Measurements from ENCODE around the gene MAPKAP1.
A peak's percentile ranks its signal among the peaks of the same experiment; 100 is the strongest.
"Not testable (repeated sequence)": the region's sequence is repeated elsewhere in the genome, so short reads cannot be mapped to it uniquely, and the experiment has no call there.

MAPKAP1 gene

GRCh38 chr9:125405938-125406809 lies 300.8 kb downstream of the MAPKAP1 start:
- ATAC-seq: no peak
- TF ChIP-seq, protein P1, sequence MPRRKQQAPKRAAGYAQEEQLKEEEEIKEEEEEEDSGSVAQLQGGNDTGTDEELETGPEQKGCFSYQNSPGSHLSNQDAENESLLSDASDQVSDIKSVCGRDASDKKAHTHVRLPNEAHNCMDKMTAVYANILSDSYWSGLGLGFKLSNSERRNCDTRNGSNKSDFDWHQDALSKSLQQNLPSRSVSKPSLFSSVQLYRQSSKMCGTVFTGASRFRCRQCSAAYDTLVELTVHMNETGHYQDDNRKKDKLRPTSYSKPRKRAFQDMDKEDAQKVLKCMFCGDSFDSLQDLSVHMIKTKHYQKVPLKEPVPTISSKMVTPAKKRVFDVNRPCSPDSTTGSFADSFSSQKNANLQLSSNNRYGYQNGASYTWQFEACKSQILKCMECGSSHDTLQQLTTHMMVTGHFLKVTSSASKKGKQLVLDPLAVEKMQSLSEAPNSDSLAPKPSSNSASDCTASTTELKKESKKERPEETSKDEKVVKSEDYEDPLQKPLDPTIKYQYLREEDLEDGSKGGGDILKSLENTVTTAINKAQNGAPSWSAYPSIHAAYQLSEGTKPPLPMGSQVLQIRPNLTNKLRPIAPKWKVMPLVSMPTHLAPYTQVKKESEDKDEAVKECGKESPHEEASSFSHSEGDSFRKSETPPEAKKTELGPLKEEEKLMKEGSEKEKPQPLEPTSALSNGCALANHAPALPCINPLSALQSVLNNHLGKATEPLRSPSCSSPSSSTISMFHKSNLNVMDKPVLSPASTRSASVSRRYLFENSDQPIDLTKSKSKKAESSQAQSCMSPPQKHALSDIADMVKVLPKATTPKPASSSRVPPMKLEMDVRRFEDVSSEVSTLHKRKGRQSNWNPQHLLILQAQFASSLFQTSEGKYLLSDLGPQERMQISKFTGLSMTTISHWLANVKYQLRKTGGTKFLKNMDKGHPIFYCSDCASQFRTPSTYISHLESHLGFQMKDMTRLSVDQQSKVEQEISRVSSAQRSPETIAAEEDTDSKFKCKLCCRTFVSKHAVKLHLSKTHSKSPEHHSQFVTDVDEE (CRISPR knock-in tag; IDR thresholded peaks at IDR 0.05): no peak
- peak; percentile 99 for TF ChIP-seq ZFP3 (CRISPR knock-in tag; IDR thresholded peaks at IDR 0.05)

DNA sequence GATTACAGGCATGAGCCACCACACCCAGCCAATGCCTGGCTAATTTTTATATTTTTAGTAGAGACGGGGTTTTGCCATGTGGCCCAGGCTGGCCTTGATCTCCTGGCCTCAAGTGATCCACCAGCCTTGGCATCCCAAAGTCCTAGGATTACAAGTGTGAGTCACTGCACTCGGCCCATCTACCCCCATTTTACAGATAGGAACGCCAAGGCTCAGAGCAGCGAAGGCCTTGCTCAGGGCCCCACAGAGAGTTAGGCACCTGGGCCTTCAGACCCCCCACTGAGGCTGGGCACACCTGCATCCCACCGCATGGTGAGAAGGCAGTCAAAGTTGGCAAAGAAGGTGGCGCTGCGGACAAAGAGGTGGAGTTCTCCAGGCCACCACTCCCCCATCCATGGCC lies 302.3 kb downstream of the MAPKAP1 start:
- TF ChIP-seq, protein P1 (CRISPR knock-in tag; IDR thresholded peaks at IDR 0.05): no peak
- ATAC-seq: no peak

GRCh38 chr9:125400725-125401716 lies 306.0 kb downstream of the MAPKAP1 start:
- peak; percentile 35; the same call in 1 of the 3 replicates for ATAC-seq
- TF ChIP-seq OSR1 (CRISPR knock-in tag; IDR thresholded peaks at IDR 0.05) (no peak), ZNF70 (CRISPR knock-in tag; IDR thresholded peaks at IDR 0.05) (no peak), ZNF8 (CRISPR knock-in tag; IDR thresholded peaks at IDR 0.05) (no peak), ESRRG (CRISPR knock-in tag; IDR thresholded peaks at IDR 0.05) (no peak), BACH2 (CRISPR knock-in tag; IDR thresholded peaks at IDR 0.05; ENCODE audit: borderline replicate concordance) (no peak), ARNTL (CRISPR knock-in tag; IDR thresholded peaks at IDR 0.05; ENCODE audit: borderline replicate concordance, low read depth) (no peak), PPARA (CRISPR knock-in tag; IDR thresholded peaks at IDR 0.05; ENCODE audit: borderline replicate concordance) (no peak), ISL1 (CRISPR knock-in tag; IDR thresholded peaks at IDR 0.05) (no peak), TOX (CRISPR knock-in tag; IDR thresholded peaks at IDR 0.05; ENCODE audit: borderline replicate concordance) (no peak), PATZ1 (CRISPR knock-in tag; IDR thresholded peaks at IDR 0.05; ENCODE audit: borderline replicate concordance) (no peak), ZFP30 (CRISPR knock-in tag; IDR thresholded peaks at IDR 0.05) (no peak), ZC3H10 (CRISPR knock-in tag; IDR thresholded peaks at IDR 0.05) (no peak)
- TF ChIP-seq, protein P1 (CRISPR knock-in tag; IDR thresholded peaks at IDR 0.05): no peak
- TF ChIP-seq, protein P2, sequence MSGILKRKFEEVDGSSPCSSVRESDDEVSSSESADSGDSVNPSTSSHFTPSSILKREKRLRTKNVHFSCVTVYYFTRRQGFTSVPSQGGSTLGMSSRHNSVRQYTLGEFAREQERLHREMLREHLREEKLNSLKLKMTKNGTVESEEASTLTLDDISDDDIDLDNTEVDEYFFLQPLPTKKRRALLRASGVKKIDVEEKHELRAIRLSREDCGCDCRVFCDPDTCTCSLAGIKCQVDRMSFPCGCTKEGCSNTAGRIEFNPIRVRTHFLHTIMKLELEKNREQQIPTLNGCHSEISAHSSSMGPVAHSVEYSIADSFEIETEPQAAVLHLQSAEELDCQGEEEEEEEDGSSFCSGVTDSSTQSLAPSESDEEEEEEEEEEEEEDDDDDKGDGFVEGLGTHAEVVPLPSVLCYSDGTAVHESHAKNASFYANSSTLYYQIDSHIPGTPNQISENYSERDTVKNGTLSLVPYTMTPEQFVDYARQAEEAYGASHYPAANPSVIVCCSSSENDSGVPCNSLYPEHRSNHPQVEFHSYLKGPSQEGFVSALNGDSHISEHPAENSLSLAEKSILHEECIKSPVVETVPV (CRISPR knock-in tag; IDR thresholded peaks at IDR 0.05): no peak
- TF ChIP-seq, protein P3, sequence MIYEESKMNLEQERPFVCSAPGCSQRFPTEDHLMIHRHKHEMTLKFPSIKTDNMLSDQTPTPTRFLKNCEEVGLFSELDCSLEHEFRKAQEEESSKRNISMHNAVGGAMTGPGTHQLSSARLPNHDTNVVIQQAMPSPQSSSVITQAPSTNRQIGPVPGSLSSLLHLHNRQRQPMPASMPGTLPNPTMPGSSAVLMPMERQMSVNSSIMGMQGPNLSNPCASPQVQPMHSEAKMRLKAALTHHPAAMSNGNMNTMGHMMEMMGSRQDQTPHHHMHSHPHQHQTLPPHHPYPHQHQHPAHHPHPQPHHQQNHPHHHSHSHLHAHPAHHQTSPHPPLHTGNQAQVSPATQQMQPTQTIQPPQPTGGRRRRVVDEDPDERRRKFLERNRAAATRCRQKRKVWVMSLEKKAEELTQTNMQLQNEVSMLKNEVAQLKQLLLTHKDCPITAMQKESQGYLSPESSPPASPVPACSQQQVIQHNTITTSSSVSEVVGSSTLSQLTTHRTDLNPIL (CRISPR knock-in tag; IDR thresholded peaks at IDR 0.05; ENCODE audit: low read depth): no peak

GRCh38 chr9:125400232-125400631 lies 306.8 kb downstream of the MAPKAP1 start:
- not testable (repeated sequence) for ATAC-seq
